HL-60 (cell line): ENCODE measurements around the gene TADA2A.
"Not testable (repeated sequence)": the region's sequence is repeated elsewhere in the genome, so short reads cannot be mapped to it uniquely, and the experiment has no call there.

Experiments used
- DNase-seq, 2 experiments: peaks; one replicate each; pipeline ENCODE4 v3.0.0-alpha.2; 2010 to 2020; ENCODE audit warnings: low read depth in 1 of 2, low spot score in 1 of 2
- H3K27ac ChIP-seq: fragments of 250-450 bp; sonication (Bioruptor Pico); replicated peaks from 2 replicates; pipeline ENCODE4 v1.5.1; 2020; ENCODE audit warnings: mild to moderate bottlenecking, moderate library complexity
- H3K27me3 ChIP-seq: fragments of 250-450 bp; sonication (Bioruptor Pico); 2 replicates; pipeline ENCODE4 v1.5.1; 2021; ENCODE audit warnings: mild to moderate bottlenecking, moderate library complexity; ENCODE audit not compliant: insufficient read depth, poor library complexity, severe bottlenecking
- H3K4me3 ChIP-seq: replicated peaks from 2 replicates; pipeline ENCODE4 v1.5.1; 2011; ENCODE audit warnings: mild to moderate bottlenecking, control low read depth, low read length; ENCODE audit not compliant: insufficient read depth
- CTCF ChIP-seq: IDR thresholded peaks from one replicate; pipeline ENCODE4 v1.5.1; 2011; ENCODE audit warnings: low read length, control low read depth, inconsistent platforms; ENCODE audit not compliant: insufficient read depth
- GABPA ChIP-seq: IDR thresholded peaks from 2 replicates; pipeline ENCODE4 v1.6.1; 2012; ENCODE audit warnings: low read depth
- POLR2AphosphoS5 ChIP-seq: IDR thresholded peaks from 2 replicates; pipeline ENCODE4 v1.6.1; 2012; ENCODE audit warnings: low read depth
- REST ChIP-seq: IDR thresholded peaks from 2 replicates; pipeline ENCODE4 v1.6.1; 2012; ENCODE audit warnings: low read depth; ENCODE audit not compliant: insufficient replicate concordance
- SPI1 ChIP-seq: IDR thresholded peaks from 2 replicates; pipeline ENCODE4 v1.6.1; 2012; ENCODE audit warnings: low read depth, mild to moderate bottlenecking, borderline replicate concordance

Gene TADA2A

DNA sequence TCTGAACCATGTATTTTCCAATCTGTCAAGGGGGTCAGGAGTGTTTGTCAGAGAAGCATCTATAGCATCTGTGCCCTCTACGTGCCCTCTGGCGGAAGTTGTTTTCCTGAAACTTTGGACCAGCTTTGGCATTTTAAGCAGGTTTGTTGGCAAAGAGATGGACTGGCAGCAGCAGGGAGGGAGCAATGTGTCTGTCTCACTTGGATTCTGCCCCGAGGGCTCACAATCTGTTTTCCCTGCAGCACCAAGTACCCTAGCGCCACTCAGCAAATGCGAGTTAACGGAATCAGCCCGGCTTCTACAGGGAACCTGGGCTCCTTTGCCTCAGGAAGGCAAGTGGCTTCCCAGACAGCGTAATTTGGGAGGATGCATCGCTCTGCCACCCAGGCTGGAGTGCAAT is 100.4 kb downstream of the TADA2A start:
- Histone ChIP-seq H3K4me3 (no peak overlapping the region), H3K27ac (no peak overlapping the region), H3K27me3 (no peaks in the 10 kb centered on the region)
- DNase-seq: no peak
- no peak for TF ChIP-seq CTCF
- no peak for TF ChIP-seq SPI1
- no peak for TF ChIP-seq REST
- TF ChIP-seq POLR2AphosphoS5: no peak
- TF ChIP-seq GABPA: no peak

- H3K4me3 ChIP-seq: no peak overlapping the region
- no peak overlapping the region for H3K27ac ChIP-seq
- DNase-seq: no peak
- H3K27me3 ChIP-seq: no peaks in the 10 kb centered on the region
- TF ChIP-seq CTCF: no peak
- no peak for TF ChIP-seq POLR2AphosphoS5
- no peak for TF ChIP-seq GABPA
- no peak for TF ChIP-seq SPI1
- no peak for TF ChIP-seq REST
Measured at GRCh38 chr17:37510056-37510455, 103.4 kb downstream of the TADA2A start.

- H3K27me3 ChIP-seq, H3K27ac ChIP-seq, DNase-seq, H3K4me3 ChIP-seq: not testable (repeated sequence)
Measured at GRCh38 chr17:37511642-37512041, 105.0 kb downstream of the TADA2A start.

DNA sequence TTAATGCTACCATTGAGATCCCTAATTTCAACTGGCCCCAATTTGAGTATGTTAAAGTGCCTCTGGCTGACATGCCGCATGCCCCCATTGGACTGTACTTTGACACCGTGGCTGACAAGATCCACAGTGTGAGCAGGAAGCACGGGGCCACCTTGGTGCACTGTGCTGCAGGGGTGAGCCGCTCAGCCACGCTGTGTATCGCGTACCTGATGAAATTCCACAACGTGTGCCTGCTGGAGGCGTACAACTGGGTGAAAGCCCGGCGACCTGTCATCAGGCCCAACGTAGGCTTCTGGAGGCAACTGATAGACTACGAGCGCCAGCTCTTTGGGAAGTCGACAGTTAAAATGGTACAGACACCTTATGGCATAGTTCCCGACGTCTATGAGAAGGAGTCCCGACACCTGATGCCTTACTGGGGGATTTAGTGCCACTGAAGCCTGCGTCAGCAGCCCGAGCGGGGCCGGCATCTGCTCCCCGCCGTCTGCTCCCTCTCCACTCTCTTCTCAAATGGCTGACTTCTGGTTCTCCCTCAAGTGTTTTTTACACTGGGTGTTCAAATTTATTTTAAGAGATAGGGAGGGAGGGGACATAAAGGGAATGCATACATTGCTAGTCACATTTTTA is 105.9 kb downstream of the TADA2A start:
- Histone ChIP-seq H3K27me3 (no peaks in the 10 kb centered on the region), H3K4me3 (no peak overlapping the region), H3K27ac (no peak overlapping the region)
- TF ChIP-seq SPI1 (no peak), POLR2AphosphoS5 (no peak), CTCF (no peak), GABPA (no peak), REST (no peak)
- DNase-seq: no peak
